GM23248 (cell line): ENCODE results near the gene LRRC4B.

Source experiments
- EZH2 ChIP-seq: fragments of 200-600 bp; sonication (generic); IDR thresholded peaks from 2 replicates; pipeline ENCODE4 v1.6.1; 2018; ENCODE audit warnings: antibody characterized with exemption, mild to moderate bottlenecking; ENCODE audit not compliant: insufficient read depth, poor library complexity, severe bottlenecking
- EZH2phosphoT487 ChIP-seq: fragments of 200-600 bp; sonication (generic); IDR thresholded peaks from 2 replicates; pipeline ENCODE4 v1.6.1; 2018; ENCODE audit warnings: antibody characterized with exemption, moderate library complexity, mild to moderate bottlenecking, low read depth; ENCODE audit not compliant: insufficient read depth

GRCh38 chr19:50477751-50478515 lies 90.3 kb downstream of the LRRC4B start:
- TF ChIP-seq EZH2 (no peak), EZH2phosphoT487 (no peak)
